Measurements from ENCODE around the gene RNF151. TPM values are rescaled to one million over a fixed set of nuclear protein-coding genes. Genes with fewer than 3 reads are reported as not detected.

The RNF151 gene
- total RNA-seq, 3 donors from 2014 or later: not detected

DNA sequence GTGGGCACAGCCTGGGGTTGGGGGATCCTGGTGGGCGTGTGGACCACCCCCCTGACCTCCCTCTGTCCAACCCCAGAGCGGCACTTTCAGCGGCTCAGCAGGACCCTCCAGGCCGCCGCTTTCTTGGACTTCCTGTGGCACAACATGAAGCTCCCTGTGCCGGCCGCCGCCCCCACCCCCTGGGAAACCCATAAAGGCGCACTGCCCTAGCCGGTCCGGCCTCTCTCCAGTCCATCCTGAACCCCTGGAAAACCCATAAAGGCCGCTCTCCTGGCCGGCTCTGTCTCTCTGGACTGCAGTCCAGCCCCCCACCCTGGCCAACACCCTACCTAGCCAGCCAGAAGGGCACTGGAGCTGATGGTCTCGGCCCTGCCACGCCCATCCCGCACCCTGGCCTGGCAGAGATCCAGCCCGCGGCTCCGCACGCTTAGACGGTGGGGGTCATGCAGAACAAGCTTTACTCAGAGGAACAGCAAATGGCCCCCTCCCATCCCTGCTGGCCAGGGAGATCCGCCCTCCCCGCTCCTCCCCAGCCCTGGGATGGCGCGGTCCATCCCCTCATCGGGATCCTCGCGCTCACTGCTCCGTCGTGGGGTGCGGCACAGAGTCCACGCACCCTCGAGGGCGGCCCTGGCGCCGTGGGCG, 11.9 kb downstream of the RNF151 start:
- peak in 2 of 3 donors; percentile 51 to 71 for DNase-seq
- no peak for ATAC-seq
- H3K9me3 ChIP-seq: no peaks in the 10 kb centered on the region
- no peak overlapping the region for H3K4me3 ChIP-seq
- H3K4me1 ChIP-seq (ENCODE audit: low read depth): peaks cover 37% of the 10 kb centered on the region
- intact Hi-C loops (cut with DNase I, micrococcal nuclease): no loop called here
- no peaks in the 10 kb centered on the region for H3K36me3 ChIP-seq (ENCODE audit: low read depth)
- no peak for TF ChIP-seq CTCF (IDR thresholded peaks at IDR 0.05)

DNA sequence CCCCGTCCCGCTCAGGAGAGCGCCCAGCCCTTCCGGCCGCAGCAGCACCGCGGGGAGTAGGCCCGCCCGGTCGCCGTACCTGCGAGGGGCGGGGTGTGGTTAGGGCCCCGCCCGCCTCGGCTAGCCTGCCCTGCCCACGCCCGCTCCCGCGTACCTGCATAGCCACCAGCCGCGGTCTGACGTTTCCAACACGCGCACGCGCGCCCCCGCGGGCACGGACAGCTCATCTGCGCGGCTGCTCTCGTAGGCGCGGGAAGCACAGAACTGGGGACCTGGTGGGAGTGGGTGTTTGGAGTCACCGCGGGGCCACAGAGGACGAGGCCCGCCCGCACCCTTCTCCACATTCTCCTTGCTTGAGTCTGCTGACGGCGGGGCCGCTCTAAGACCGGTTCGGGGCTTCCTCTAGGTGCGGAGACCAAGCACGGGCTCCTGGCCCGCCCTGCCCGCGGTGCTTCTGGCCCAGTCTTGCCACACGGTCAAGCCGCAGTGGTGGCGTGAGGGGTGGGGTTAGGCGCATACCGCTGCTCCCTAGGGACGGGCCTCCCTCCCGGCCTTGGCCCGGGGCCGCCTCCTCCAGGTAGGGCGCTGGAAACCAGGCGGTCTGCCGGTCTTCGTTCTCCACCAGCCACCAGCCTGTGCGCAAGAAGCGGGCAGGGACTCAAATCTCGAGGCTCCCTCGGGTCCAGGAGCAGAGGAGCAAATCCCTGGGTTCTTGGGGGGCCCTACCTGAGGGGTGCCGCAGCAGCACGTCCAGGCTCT, 12.8 kb downstream of the RNF151 start:
- intact Hi-C loops (cut with DNase I, micrococcal nuclease): no loop called here
- ATAC-seq: peak; percentile 66

GRCh38 chr16:1980030-1980769, 13.5 kb downstream of the RNF151 start:
- intact Hi-C loops (cut with DNase I, micrococcal nuclease): no loop called here
- ATAC-seq (peak; percentile 0), DNase-seq (peak in 2 of 3 donors; percentile 55 to 74)
- no peak for TF ChIP-seq CTCF (IDR thresholded peaks at IDR 0.05)
- Histone ChIP-seq H3K4me3 (no peak overlapping the region), H3K9me3 (no peaks in the 10 kb centered on the region), H3K4me1 (ENCODE audit: low read depth) (peaks cover 45% of the 10 kb centered on the region), H3K36me3 (ENCODE audit: low read depth) (no peaks in the 10 kb centered on the region)

More for the DNA sequence above, 12.8 kb downstream of the RNF151 start:
- DNase-seq: peak; percentile 93 to 95 (median 93)
- H3K4me1 ChIP-seq (ENCODE audit: low read depth): peaks cover 38% of the 10 kb centered on the region
- H3K36me3 ChIP-seq (ENCODE audit: low read depth): no peaks in the 10 kb centered on the region
- H3K9me3 ChIP-seq: no peaks in the 10 kb centered on the region
- no peak overlapping the region for H3K4me3 ChIP-seq
- no peak for TF ChIP-seq CTCF (IDR thresholded peaks at IDR 0.05)

DNA sequence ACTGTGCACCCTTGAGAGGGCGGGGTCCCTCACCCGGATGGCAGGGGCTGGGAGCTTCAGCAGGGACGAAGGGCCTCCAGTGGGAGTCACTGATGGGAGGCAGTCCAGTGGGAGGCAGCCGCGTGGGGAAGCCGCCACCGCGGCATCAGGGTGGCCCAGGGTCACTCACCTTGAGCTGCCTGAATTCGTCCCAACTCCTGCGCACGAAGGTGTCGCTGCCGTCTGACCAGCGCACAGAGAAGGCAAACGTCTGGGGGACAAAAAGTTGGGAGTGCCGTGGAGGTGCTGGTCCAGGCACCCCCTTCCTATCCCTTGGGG, 14.1 kb downstream of the RNF151 start:
- intact Hi-C loops (cut with DNase I, micrococcal nuclease): no loop called here
- no peak for DNase-seq
- H3K36me3 ChIP-seq (ENCODE audit: low read depth): no peaks in the 10 kb centered on the region
- no peak overlapping the region for H3K4me3 ChIP-seq
- no peak for ATAC-seq
- no peaks in the 10 kb centered on the region for H3K9me3 ChIP-seq
- peaks cover 50% of the 10 kb centered on the region for H3K4me1 ChIP-seq (ENCODE audit: low read depth)
- no peak for TF ChIP-seq CTCF (IDR thresholded peaks at IDR 0.05)

GRCh38 chr16:1981398-1981836, 14.8 kb downstream of the RNF151 start, which contains the start of gene NOXO1:
Gene NOXO1, minus strand, starts transcription at chr16:1981469. Its CDS starts 290 bp downstream, at chr16:1981179.
- no peak for TF ChIP-seq CTCF (IDR thresholded peaks at IDR 0.05)
- H3K9me3 ChIP-seq: no peaks in the 10 kb centered on the region
- H3K4me1 ChIP-seq (ENCODE audit: low read depth): peaks cover 56% of the 10 kb centered on the region
- ATAC-seq: peak; percentile 41
- peak; percentile 79 to 84 (median 81) for DNase-seq
- intact Hi-C loops (cut with DNase I, micrococcal nuclease): no loop called here
- H3K36me3 ChIP-seq (ENCODE audit: low read depth): no peaks in the 10 kb centered on the region
- H3K4me3 ChIP-seq: no peak within 1 kb of the TSS

Data from mucosa of descending colon (tissue), 3 donors.